Testis (tissue), 2 donors: ENCODE measurements around the gene OLFML2B.

ENCODE experiments used
- POLR2A ChIP-seq: fragments of 450-650 bp; IDR thresholded peaks from one replicate; pipeline ENCODE4 v1.6.1; 2017; ENCODE audit warnings: antibody characterized with exemption, mild to moderate bottlenecking, moderate library complexity
- TF ChIP-seq, protein P1 (sequence below), 3 experiments: fragments of 450-650 bp in 2 of 3; fragments of 200-600 bp in 1 of 3; sonication (generic) in 1 of 3; IDR thresholded peaks; one replicate each; pipeline ENCODE4 v1.5.1; 2016 to 2019; ENCODE audit warnings: antibody characterized with exemption in 3 of 3, mild to moderate bottlenecking in 2 of 3, moderate library complexity in 1 of 3

DNA sequence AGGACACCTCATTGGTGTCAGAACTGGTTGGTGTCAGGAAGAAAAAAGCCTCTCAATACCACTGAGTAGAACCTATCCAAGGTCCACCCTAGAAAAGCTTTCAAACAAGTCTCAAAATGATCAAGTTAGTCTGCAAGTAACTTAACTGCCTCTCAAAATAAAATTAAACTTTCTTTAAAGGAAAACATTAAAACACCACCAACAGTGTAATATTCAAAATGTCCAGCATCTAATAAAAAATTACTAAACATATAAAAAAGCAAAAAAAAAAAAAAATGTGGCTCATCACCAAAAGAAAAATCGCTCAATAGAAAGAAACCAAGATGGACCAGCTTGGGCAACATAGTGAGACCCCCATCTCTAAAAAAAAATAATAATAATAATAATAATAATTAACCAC lies 18.7 kb upstream of the OLFML2B start:
- TF ChIP-seq, protein P1, sequence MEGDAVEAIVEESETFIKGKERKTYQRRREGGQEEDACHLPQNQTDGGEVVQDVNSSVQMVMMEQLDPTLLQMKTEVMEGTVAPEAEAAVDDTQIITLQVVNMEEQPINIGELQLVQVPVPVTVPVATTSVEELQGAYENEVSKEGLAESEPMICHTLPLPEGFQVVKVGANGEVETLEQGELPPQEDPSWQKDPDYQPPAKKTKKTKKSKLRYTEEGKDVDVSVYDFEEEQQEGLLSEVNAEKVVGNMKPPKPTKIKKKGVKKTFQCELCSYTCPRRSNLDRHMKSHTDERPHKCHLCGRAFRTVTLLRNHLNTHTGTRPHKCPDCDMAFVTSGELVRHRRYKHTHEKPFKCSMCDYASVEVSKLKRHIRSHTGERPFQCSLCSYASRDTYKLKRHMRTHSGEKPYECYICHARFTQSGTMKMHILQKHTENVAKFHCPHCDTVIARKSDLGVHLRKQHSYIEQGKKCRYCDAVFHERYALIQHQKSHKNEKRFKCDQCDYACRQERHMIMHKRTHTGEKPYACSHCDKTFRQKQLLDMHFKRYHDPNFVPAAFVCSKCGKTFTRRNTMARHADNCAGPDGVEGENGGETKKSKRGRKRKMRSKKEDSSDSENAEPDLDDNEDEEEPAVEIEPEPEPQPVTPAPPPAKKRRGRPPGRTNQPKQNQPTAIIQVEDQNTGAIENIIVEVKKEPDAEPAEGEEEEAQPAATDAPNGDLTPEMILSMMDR (IDR thresholded peaks at IDR 0.05): no peak
- no peak for TF ChIP-seq POLR2A
